IMR-90 (cell line): ENCODE data around the gene ACP6. TPM values are rescaled to one million over a fixed set of nuclear protein-coding genes. Genes with fewer than 3 reads are reported as not detected.

ENCODE experiments used
- ATAC-seq: fragments of 200-7000 bp; cut with Tn5 transposase; 2 replicates; pipeline ENCODE4 v1.9.1; 2020; ENCODE audit warnings: low read depth, mild to moderate bottlenecking, moderate library complexity
- BruUV-seq: library from RNA; stranded (reverse); fragments of 400-500 nt; replicated peaks from 2 replicates; lab custom pipeline; 2021; lab: Mats Ljungman, UMichigan
- CTCF ChIA-PET: fragments of 300-600 bp; formaldehyde crosslinking; extraction: SDS; loops from one replicate; lab custom pipeline; 2021; ENCODE audit warnings: antibody characterized with exemption; lab: Yijun Ruan, JAX
- POLR2A ChIA-PET: fragments of 300-600 bp; sonication (Branson Sonifier 250); formaldehyde crosslinking; loops from one replicate; lab custom pipeline; 2022; ENCODE audit warnings: antibody characterized with exemption; ENCODE audit not compliant: unreplicated experiment; lab: Charles Lee
- DNase-seq: peaks from one replicate; pipeline ENCODE4 v3.0.0; 2013
- H2AFZ ChIP-seq: replicated peaks from 2 replicates; pipeline ENCODE3; 2013; ENCODE audit warnings: low read length, mild to moderate bottlenecking; ENCODE audit not compliant: poor library complexity
- H2AK5ac ChIP-seq: 2 replicates; pipeline ENCODE4 v1.6.1; 2013; ENCODE audit warnings: low read depth, low read length, inconsistent platforms
- H2AK9ac ChIP-seq: replicated peaks from 2 replicates; pipeline ENCODE3; 2013; ENCODE audit warnings: mild to moderate bottlenecking, low read depth, low read length, moderate library complexity; ENCODE audit not compliant: poor library complexity
- H2BK120ac ChIP-seq: 2 replicates; pipeline ENCODE4 v1.6.1; 2013; ENCODE audit warnings: low read depth, low read length, inconsistent platforms
- H2BK15ac ChIP-seq: 3 replicates; pipeline ENCODE4 v1.6.1; 2013; ENCODE audit warnings: low read depth, low read length, inconsistent platforms
- H2BK20ac ChIP-seq: 2 replicates; pipeline ENCODE4 v1.6.1; 2013; ENCODE audit warnings: low read depth, mild to moderate bottlenecking, inconsistent platforms, low read length, moderate library complexity
- H2BK5ac ChIP-seq: 2 replicates; pipeline ENCODE4 v1.6.1; 2013; ENCODE audit warnings: mild to moderate bottlenecking, low read depth, low read length, inconsistent platforms; ENCODE audit not compliant: poor library complexity, severe bottlenecking
- H3K14ac ChIP-seq: replicated peaks from 2 replicates; pipeline ENCODE4 v1.6.1; 2013; ENCODE audit warnings: low read depth, low read length, inconsistent platforms
- H3K18ac ChIP-seq: 2 replicates; pipeline ENCODE4 v1.6.1; 2013; ENCODE audit warnings: low read depth, low read length, control low read depth
- H3K23ac ChIP-seq: 2 replicates; pipeline ENCODE4 v1.6.1; 2013; ENCODE audit warnings: low read depth, low read length, inconsistent platforms
- H3K27ac ChIP-seq: 2 replicates; pipeline ENCODE4 v1.5.1; 2013; ENCODE audit warnings: mild to moderate bottlenecking, control low read depth, low read length; ENCODE audit not compliant: insufficient read depth
- H3K27me3 ChIP-seq: 2 replicates; pipeline ENCODE4 v1.6.1; 2013; ENCODE audit warnings: low read length; ENCODE audit not compliant: control insufficient read depth, insufficient read depth
- H3K36me3 ChIP-seq: 2 replicates; pipeline ENCODE4 v1.6.1; 2013; ENCODE audit warnings: low read length, mixed read lengths; ENCODE audit not compliant: control insufficient read depth, insufficient read depth
- H3K4ac ChIP-seq: 2 replicates; pipeline ENCODE4 v1.6.1; 2013; ENCODE audit warnings: low read depth, low read length, inconsistent platforms
- H3K4me1 ChIP-seq: 2 replicates; pipeline ENCODE4 v1.6.1; 2013; ENCODE audit warnings: low read length, mixed read lengths; ENCODE audit not compliant: control insufficient read depth, insufficient read depth
- H3K4me2 ChIP-seq: 2 replicates; pipeline ENCODE4 v1.6.1; 2013; ENCODE audit warnings: low read depth, mild to moderate bottlenecking, control low read depth, low read length, moderate library complexity
- H3K4me3 ChIP-seq: 2 replicates; pipeline ENCODE4 v1.5.1; 2013; ENCODE audit warnings: low read depth, mild to moderate bottlenecking, control low read depth, low read length, moderate library complexity; ENCODE audit not compliant: insufficient read depth
- H3K56ac ChIP-seq: 2 replicates; pipeline ENCODE4 v1.6.1; 2013; ENCODE audit warnings: low read length, inconsistent platforms; ENCODE audit not compliant: insufficient read depth; ENCODE audit errors: extremely low read depth
- H3K79me1 ChIP-seq, 2 experiments: 2 replicates each; pipeline ENCODE4 v1.6.1; 2013; ENCODE audit warnings: low read length in 2 of 2, inconsistent platforms in 1 of 2, low read depth in 1 of 2
- H3K9ac ChIP-seq: 2 replicates; pipeline ENCODE4 v1.6.1; 2013; ENCODE audit warnings: low read depth, low read length, control low read depth
- H3K9me1 ChIP-seq: 2 replicates; pipeline ENCODE4 v1.6.1; 2013; ENCODE audit warnings: low read length, inconsistent platforms; ENCODE audit not compliant: insufficient read depth
- H3K9me3 ChIP-seq: 2 replicates; pipeline ENCODE4 v1.6.1; 2013; ENCODE audit warnings: low read length; ENCODE audit not compliant: control insufficient read depth, insufficient read depth
- H4K20me1 ChIP-seq: 2 replicates; pipeline ENCODE4 v1.6.1; 2013; ENCODE audit warnings: low read length, inconsistent platforms; ENCODE audit not compliant: insufficient read depth
- H4K5ac ChIP-seq: 2 replicates; pipeline ENCODE4 v1.6.1; 2013; ENCODE audit warnings: mild to moderate bottlenecking, low read depth, low read length, control low read depth
- H4K8ac ChIP-seq, 2 experiments: 2 replicates each; pipeline ENCODE4 v1.6.1; 2013; ENCODE audit warnings: low read depth in 2 of 2, low read length in 2 of 2, control low read depth in 1 of 2, inconsistent platforms in 1 of 2
- H4K91ac ChIP-seq: 2 replicates; pipeline ENCODE4 v1.6.1; 2013; ENCODE audit warnings: low read depth, low read length, inconsistent platforms; ENCODE audit not compliant: insufficient read depth
- BHLHE40 ChIP-seq: fragments of 150-350 bp; IDR thresholded peaks from 2 replicates; pipeline ENCODE4 v1.6.1; 2016; ENCODE audit warnings: mild to moderate bottlenecking, low read depth, low read length
- CHD1 ChIP-seq: IDR thresholded peaks from 2 replicates; pipeline ENCODE4 v1.6.1; 2012; ENCODE audit warnings: low read depth, low read length, improper control_type of control experiment
- FOS ChIP-seq: fragments of 150-350 bp; IDR thresholded peaks from 2 replicates; pipeline ENCODE4 v1.6.1; 2016; ENCODE audit warnings: low read depth, low read length
- MAZ ChIP-seq: IDR thresholded peaks from 2 replicates; pipeline ENCODE4 v1.6.1; 2012; ENCODE audit warnings: low read depth, mild to moderate bottlenecking, low read length, improper control_type of control experiment, moderate library complexity, borderline replicate concordance
- MXI1 ChIP-seq: IDR thresholded peaks from 2 replicates; pipeline ENCODE4 v1.6.1; 2012; ENCODE audit warnings: low read depth, mild to moderate bottlenecking, low read length, moderate library complexity, borderline replicate concordance
- POLR2A ChIP-seq: IDR thresholded peaks from 2 replicates; pipeline ENCODE4 v1.6.1; 2012; ENCODE audit warnings: mild to moderate bottlenecking, low read depth, low read length
- RFX5 ChIP-seq: IDR thresholded peaks from 2 replicates; pipeline ENCODE4 v1.8.0; 2012; ENCODE audit warnings: low read depth, mild to moderate bottlenecking, low read length, moderate library complexity
- WGBS, 2 experiments: methylation state at CpG; one replicate each; pipeline versions ENCODE4 v1.1.5 to v1.1.7; 2013; ENCODE audit warnings: missing lambda C conversion rate in 2 of 2; ENCODE audit not compliant: insufficient read length in 1 of 2; ENCODE audit errors: extremely low coverage in 2 of 2; 5-methylcytosine and 5-hydroxymethylcytosine counted together
- dilution Hi-C: fragments of 300-500 bp; cut with HindIII; formaldehyde crosslinking; loops from one replicate; pipeline ENCODE4 v1.14.3; 2018; ENCODE audit warnings: low sequenced_read_pairs; ENCODE audit not compliant: unreplicated experiment
- in situ Hi-C: fragments of 300-500 bp; cut with MboI; formaldehyde crosslinking; loops from 3 replicates; pipeline ENCODE4 v1.14.3; 2019; ENCODE audit warnings: low sequenced_read_pairs, inconsistent platforms, mixed read lengths
- intact Hi-C: fragments of 100-400 bp; cut with micrococcal nuclease; formaldehyde crosslinking; loops from 2 replicates; pipeline ENCODE4 v1.10.0; 2022
- polyA plus RNA-seq, 3 experiments: library from polyadenylated mRNA; depleted of rRNA; stranded (reverse); fragments of >200 nt; gene quantifications; 2 replicates each; pipeline ENCODE4 v1.2.3, GENCODE V29; 2012; ENCODE audit warnings: low replicate concordance in 1 of 3
- total RNA-seq: library from RNA; depleted of rRNA; stranded (reverse); fragments of >200 nt; gene quantifications from 2 replicates; pipeline ENCODE4 v1.2.3, GENCODE V29; 2012
- TF ChIP-seq, protein P1 (sequence below): conservative IDR thresholded peaks from 2 replicates; pipeline ENCODE4 v1.5.1; 2012; ENCODE audit warnings: mild to moderate bottlenecking, low read depth, low read length, improper control_type of control experiment
- TF ChIP-seq, protein P2 (sequence below): fragments of 150-350 bp; IDR thresholded peaks from 2 replicates; pipeline ENCODE4 v1.6.1; 2016; ENCODE audit warnings: low read depth, mild to moderate bottlenecking, low read length, moderate library complexity, borderline replicate concordance
- TF ChIP-seq, protein P3 (sequence below): fragments of 150-350 bp; IDR thresholded peaks from 2 replicates; pipeline ENCODE4 v1.6.1; 2017; ENCODE audit warnings: mild to moderate bottlenecking, antibody characterized with exemption, low read length, low read depth

Gene ACP6
- total and polyA plus RNA-seq, 2 of the 4 experiments (the other 2 are of a cell fraction) = 2.5 to 8.2 TPM

DNA sequence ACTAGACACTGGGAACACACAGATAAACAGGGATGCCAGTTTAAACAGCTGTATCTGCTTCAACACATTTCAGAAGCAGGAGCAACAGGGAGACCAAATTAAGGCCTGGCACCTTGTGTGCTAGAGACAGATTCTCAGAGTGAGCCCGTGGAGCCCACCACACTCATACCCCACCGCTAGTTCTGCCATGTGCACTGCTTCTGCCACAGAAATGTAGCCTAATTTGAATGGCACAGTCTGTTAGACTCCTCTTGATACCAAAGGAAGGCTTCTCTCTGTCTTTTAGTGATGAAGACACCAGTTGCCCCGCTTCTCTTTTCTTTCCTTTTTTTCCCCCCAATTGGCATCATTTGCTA, 29.3 kb upstream of the ACP6 start:
- Histone ChIP-seq H3K14ac (no peak overlapping the region), H3K23ac (no peak overlapping the region), H3K27me3 (peaks cover 4% of the 10 kb centered on the region), H3K9me3 (no peaks in the 10 kb centered on the region), H2AK9ac (no peak overlapping the region), H2AK5ac (no peak overlapping the region), H4K8ac (no peak overlapping the region), H3K56ac (no peak overlapping the region), H4K91ac (no peak overlapping the region), H4K5ac (no peak overlapping the region), H3K18ac (no peak overlapping the region), H2BK15ac (no peak overlapping the region), H2BK120ac (no peak overlapping the region), H3K4me3 (no peak overlapping the region), H3K36me3 (no peaks in the 10 kb centered on the region), H2BK5ac (no peak overlapping the region), H3K9ac (no peak overlapping the region), H3K79me1 (no peaks in the 10 kb centered on the region), H3K27ac (no peak overlapping the region), H2BK20ac (no peak overlapping the region), H3K4ac (no peak overlapping the region), H3K4me2 (no peak overlapping the region), H3K4me1 (no peaks in the 10 kb centered on the region), H3K9me1 (no peaks in the 10 kb centered on the region), H4K20me1 (no peaks in the 10 kb centered on the region), H2AFZ (no peak overlapping the region)
- ChIA-PET POLR2A (no interaction called here), CTCF (no interaction called here)
- intact Hi-C loops = loop anchor here (1.0 to 2.0 kb wide), 3 partner anchors 59 to 205 kb away; no protein-coding TSS in a partner anchor
- no CpG with 5 or more reads among the region's 3 CpGs for WGBS, 2 experiments
- no peak for TF ChIP-seq RFX5
- TF ChIP-seq FOS = no peak
- no peak for TF ChIP-seq BHLHE40
- TF ChIP-seq, protein P1, sequence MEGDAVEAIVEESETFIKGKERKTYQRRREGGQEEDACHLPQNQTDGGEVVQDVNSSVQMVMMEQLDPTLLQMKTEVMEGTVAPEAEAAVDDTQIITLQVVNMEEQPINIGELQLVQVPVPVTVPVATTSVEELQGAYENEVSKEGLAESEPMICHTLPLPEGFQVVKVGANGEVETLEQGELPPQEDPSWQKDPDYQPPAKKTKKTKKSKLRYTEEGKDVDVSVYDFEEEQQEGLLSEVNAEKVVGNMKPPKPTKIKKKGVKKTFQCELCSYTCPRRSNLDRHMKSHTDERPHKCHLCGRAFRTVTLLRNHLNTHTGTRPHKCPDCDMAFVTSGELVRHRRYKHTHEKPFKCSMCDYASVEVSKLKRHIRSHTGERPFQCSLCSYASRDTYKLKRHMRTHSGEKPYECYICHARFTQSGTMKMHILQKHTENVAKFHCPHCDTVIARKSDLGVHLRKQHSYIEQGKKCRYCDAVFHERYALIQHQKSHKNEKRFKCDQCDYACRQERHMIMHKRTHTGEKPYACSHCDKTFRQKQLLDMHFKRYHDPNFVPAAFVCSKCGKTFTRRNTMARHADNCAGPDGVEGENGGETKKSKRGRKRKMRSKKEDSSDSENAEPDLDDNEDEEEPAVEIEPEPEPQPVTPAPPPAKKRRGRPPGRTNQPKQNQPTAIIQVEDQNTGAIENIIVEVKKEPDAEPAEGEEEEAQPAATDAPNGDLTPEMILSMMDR = no peak
- no peak for TF ChIP-seq CHD1
- TF ChIP-seq MXI1 = no peak
- no peak for TF ChIP-seq POLR2A
- TF ChIP-seq, protein P2, sequence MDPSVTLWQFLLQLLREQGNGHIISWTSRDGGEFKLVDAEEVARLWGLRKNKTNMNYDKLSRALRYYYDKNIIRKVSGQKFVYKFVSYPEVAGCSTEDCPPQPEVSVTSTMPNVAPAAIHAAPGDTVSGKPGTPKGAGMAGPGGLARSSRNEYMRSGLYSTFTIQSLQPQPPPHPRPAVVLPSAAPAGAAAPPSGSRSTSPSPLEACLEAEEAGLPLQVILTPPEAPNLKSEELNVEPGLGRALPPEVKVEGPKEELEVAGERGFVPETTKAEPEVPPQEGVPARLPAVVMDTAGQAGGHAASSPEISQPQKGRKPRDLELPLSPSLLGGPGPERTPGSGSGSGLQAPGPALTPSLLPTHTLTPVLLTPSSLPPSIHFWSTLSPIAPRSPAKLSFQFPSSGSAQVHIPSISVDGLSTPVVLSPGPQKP = no peak
- TF ChIP-seq, protein P3, sequence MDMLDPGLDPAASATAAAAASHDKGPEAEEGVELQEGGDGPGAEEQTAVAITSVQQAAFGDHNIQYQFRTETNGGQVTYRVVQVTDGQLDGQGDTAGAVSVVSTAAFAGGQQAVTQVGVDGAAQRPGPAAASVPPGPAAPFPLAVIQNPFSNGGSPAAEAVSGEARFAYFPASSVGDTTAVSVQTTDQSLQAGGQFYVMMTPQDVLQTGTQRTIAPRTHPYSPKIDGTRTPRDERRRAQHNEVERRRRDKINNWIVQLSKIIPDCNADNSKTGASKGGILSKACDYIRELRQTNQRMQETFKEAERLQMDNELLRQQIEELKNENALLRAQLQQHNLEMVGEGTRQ = no peak
- TF ChIP-seq MAZ = no peak
- no peak for DNase-seq
- in situ Hi-C loops = loop anchor here (5.0 kb wide), 1 partner anchor 207 kb away; no protein-coding TSS in a partner anchor
- dilution Hi-C loops = no loop called here
- BruUV-seq = no TSS peak
- no peak for ATAC-seq
